Ovary (tissue), 3 donors: Measurements from ENCODE around the gene HPS5.

Experiments used
- CTCF ChIP-seq, 3 donors: fragments of 450-650 bp in 2 of 3; fragments of 200-600 bp in 1 of 3; IDR thresholded peaks; one replicate each; pipeline versions ENCODE4 v1.5.1 to v1.8.0; 2016 to 2022; ENCODE audit warnings: antibody characterized with exemption in 3 of 3, mild to moderate bottlenecking in 1 of 3
- POLR2A ChIP-seq: fragments of 450-650 bp; IDR thresholded peaks from one replicate; pipeline ENCODE4 v1.6.1; 2017; ENCODE audit warnings: antibody characterized with exemption, mild to moderate bottlenecking, moderate library complexity
- donor health status: DM: no; HTN: no; CAD: no.

GRCh38 chr11:18229501-18229900, 92.4 kb downstream of the HPS5 start:
- TF ChIP-seq CTCF (IDR thresholded peaks at IDR 0.05) (no peak), POLR2A (no peak)
